GM12878 (cell line): Measurements from ENCODE around the gene ITGA11.
A peak's percentile ranks its signal among the peaks of the same experiment; 100 is the strongest.

Source experiments
- CREM ChIP-seq: IDR thresholded peaks from 2 replicates; pipeline ENCODE4 v1.6.1; 2014; ENCODE audit warnings: antibody characterized with exemption, low read depth
- CTCF ChIP-seq, 3 experiments: IDR thresholded peaks in 2 of 3; conservative IDR thresholded peaks in 1 of 3; 2 replicates each; pipeline ENCODE4 v1.5.1; 2011; ENCODE audit warnings: low read depth in 3 of 3, low read length in 3 of 3, mild to moderate bottlenecking in 3 of 3, control low read depth in 2 of 3, moderate library complexity in 2 of 3, inconsistent platforms in 1 of 3, mixed read lengths in 1 of 3; ENCODE audit not compliant: control insufficient read depth in 2 of 3, insufficient read depth in 1 of 3; ENCODE audit errors: extremely low read depth in 1 of 3
- KDM1A ChIP-seq: fragments of 200-600 bp; sonication (generic); IDR thresholded peaks from 2 replicates; pipeline ENCODE4 v1.6.1; 2016; ENCODE audit warnings: borderline replicate concordance
- NR2F1 ChIP-seq: fragments of 450-650 bp; conservative IDR thresholded peaks from 2 replicates; pipeline ENCODE4 v1.6.1; 2017; ENCODE audit warnings: mild to moderate bottlenecking
- PAX8 ChIP-seq: fragments of 450-650 bp; IDR thresholded peaks from 2 replicates; pipeline ENCODE4 v1.6.1; 2017; ENCODE audit warnings: mild to moderate bottlenecking, moderate library complexity
- POLR2A ChIP-seq: IDR thresholded peaks from 2 replicates; pipeline ENCODE4 v1.6.1; 2011; ENCODE audit warnings: low read depth, mild to moderate bottlenecking, low read length
- RAD21 ChIP-seq: IDR thresholded peaks from 2 replicates; pipeline ENCODE4 v1.6.1; 2011; ENCODE audit warnings: mild to moderate bottlenecking, low read depth, low read length, moderate library complexity; ENCODE audit not compliant: insufficient read depth
- RELA ChIP-seq: fragments of 450-650 bp; IDR thresholded peaks from 2 replicates; pipeline ENCODE4 v1.8.0; 2014; ENCODE audit warnings: borderline replicate concordance; ENCODE audit not compliant: partially characterized antibody
- RFX5 ChIP-seq: IDR thresholded peaks from 2 replicates; pipeline ENCODE4 v1.6.1; 2011; ENCODE audit warnings: low read depth, low read length, improper control_type of control experiment
- SP1 ChIP-seq: IDR thresholded peaks from one replicate; pipeline ENCODE4 v1.6.1; 2011; ENCODE audit warnings: low read depth, low read length
- USF2 ChIP-seq: IDR thresholded peaks from 2 replicates; pipeline ENCODE4 v1.6.1; 2011; ENCODE audit warnings: low read depth, low read length, improper control_type of control experiment, borderline replicate concordance
- TF ChIP-seq, protein P1 (sequence below): IDR thresholded peaks from 2 replicates; pipeline ENCODE4 v1.6.1; 2012; ENCODE audit warnings: mild to moderate bottlenecking, low read depth, low read length

GRCh38 chr15:68278345-68278594 lies 153.7 kb downstream of the ITGA11 start:
- TF ChIP-seq NR2F1: no peak
- TF ChIP-seq USF2: no peak
- TF ChIP-seq POLR2A: no peak
- peak in 2 of 3 experiments; percentile 32 to 59; a peak in 4 of 6 replicates for TF ChIP-seq CTCF (IDR thresholded peaks at IDR 0.05 in 2 of 3, conservative IDR thresholded peaks at IDR 0.05 in 1 of 3; ENCODE audit: control insufficient read depth in 2 of 3, extremely low read depth in 1 of 3, insufficient read depth in 1 of 3, low read depth in 3 of 3, low read length in 3 of 3)
- TF ChIP-seq RELA: no peak
- no peak for TF ChIP-seq SP1
- 0 out of 2 replicates have a peak, but pooled peaks have one; percentile 31 for TF ChIP-seq RAD21
- no peak for TF ChIP-seq PAX8
- TF ChIP-seq, protein P1, sequence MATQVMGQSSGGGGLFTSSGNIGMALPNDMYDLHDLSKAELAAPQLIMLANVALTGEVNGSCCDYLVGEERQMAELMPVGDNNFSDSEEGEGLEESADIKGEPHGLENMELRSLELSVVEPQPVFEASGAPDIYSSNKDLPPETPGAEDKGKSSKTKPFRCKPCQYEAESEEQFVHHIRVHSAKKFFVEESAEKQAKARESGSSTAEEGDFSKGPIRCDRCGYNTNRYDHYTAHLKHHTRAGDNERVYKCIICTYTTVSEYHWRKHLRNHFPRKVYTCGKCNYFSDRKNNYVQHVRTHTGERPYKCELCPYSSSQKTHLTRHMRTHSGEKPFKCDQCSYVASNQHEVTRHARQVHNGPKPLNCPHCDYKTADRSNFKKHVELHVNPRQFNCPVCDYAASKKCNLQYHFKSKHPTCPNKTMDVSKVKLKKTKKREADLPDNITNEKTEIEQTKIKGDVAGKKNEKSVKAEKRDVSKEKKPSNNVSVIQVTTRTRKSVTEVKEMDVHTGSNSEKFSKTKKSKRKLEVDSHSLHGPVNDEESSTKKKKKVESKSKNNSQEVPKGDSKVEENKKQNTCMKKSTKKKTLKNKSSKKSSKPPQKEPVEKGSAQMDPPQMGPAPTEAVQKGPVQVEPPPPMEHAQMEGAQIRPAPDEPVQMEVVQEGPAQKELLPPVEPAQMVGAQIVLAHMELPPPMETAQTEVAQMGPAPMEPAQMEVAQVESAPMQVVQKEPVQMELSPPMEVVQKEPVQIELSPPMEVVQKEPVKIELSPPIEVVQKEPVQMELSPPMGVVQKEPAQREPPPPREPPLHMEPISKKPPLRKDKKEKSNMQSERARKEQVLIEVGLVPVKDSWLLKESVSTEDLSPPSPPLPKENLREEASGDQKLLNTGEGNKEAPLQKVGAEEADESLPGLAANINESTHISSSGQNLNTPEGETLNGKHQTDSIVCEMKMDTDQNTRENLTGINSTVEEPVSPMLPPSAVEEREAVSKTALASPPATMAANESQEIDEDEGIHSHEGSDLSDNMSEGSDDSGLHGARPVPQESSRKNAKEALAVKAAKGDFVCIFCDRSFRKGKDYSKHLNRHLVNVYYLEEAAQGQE: no peak
- TF ChIP-seq RFX5: no peak
- no peak for TF ChIP-seq KDM1A
- no peak for TF ChIP-seq CREM
